ENCODE data around the gene HOXB2.

HOXB2 gene

GRCh38 chr17:48532261-48532660 lies 12.6 kb downstream of the HOXB2 start:
- Histone ChIP-seq H3K9ac (no peak overlapping the region), H2AFZ (no peak overlapping the region), H3K4me3 (ENCODE audit: low read depth, low read length) (no peak overlapping the region), H3K9me3 (ENCODE audit: control insufficient read depth, low read length) (no peaks in the 10 kb centered on the region), H3K4me2 (ENCODE audit: low read length) (no peak overlapping the region), H3K79me2 (no peaks in the 10 kb centered on the region), H3K4me1 (no peaks in the 10 kb centered on the region), H3K36me3 (ENCODE audit: control insufficient read depth, insufficient read depth, low read length) (no peaks in the 10 kb centered on the region), H3K27ac (no peak overlapping the region), H3K27me3 (ENCODE audit: control insufficient read depth, insufficient read depth, low read length) (no peaks in the 10 kb centered on the region)
- no peak for TF ChIP-seq CTCF (IDR thresholded peaks at IDR 0.05)

- no peaks in the 10 kb centered on the region for H3K27me3 ChIP-seq (ENCODE audit: control insufficient read depth, insufficient read depth, low read length)
- no peak within 1 kb of the TSS for H3K4me2 ChIP-seq (ENCODE audit: low read length)
- TF ChIP-seq CTCF (IDR thresholded peaks at IDR 0.05), result no peak
- no peak within 1 kb of the TSS for H2AFZ ChIP-seq
- no peak within 1 kb of the TSS for H3K9ac ChIP-seq
- no peaks in the 10 kb centered on the region for H3K4me1 ChIP-seq
- H3K9me3 ChIP-seq (ENCODE audit: control insufficient read depth, low read length), result no peaks in the 10 kb centered on the region
- H3K36me3 ChIP-seq (ENCODE audit: control insufficient read depth, insufficient read depth, low read length), result no peaks in the 10 kb centered on the region
- H3K27ac ChIP-seq, result no peak within 1 kb of the TSS
- H3K79me2 ChIP-seq, result no peaks in the 10 kb centered on the region
- H3K4me3 ChIP-seq (ENCODE audit: low read depth, low read length), result no peak within 1 kb of the TSS
These were observed 14.0 kb downstream of the HOXB2 start, which contains the start of gene HOXB1 for GRCh38 chr17:48530887-48531272. HOXB1 (minus strand) TSS chr17:48531011; CDS start chr17:48530904, 107 bp downstream.

- Histone ChIP-seq H3K36me3 (ENCODE audit: control insufficient read depth, insufficient read depth, low read length) (no peaks in the 10 kb centered on the region), H3K9me3 (ENCODE audit: control insufficient read depth, low read length) (no peaks in the 10 kb centered on the region), H3K4me1 (no peaks in the 10 kb centered on the region), H3K4me2 (ENCODE audit: low read length) (no peak overlapping the region), H3K9ac (no peak overlapping the region), H3K27me3 (ENCODE audit: control insufficient read depth, insufficient read depth, low read length) (no peaks in the 10 kb centered on the region), H3K79me2 (no peaks in the 10 kb centered on the region), H2AFZ (no peak overlapping the region), H3K4me3 (ENCODE audit: low read depth, low read length) (no peak overlapping the region), H3K27ac (no peak overlapping the region)
- no peak for TF ChIP-seq CTCF (IDR thresholded peaks at IDR 0.05)
These were observed 14.6 kb downstream of the HOXB2 start for GRCh38 chr17:48530208-48530886.

GRCh38 chr17:48529683-48530009 lies 15.3 kb downstream of the HOXB2 start:
- Histone ChIP-seq H3K9ac (no peak overlapping the region), H3K9me3 (ENCODE audit: control insufficient read depth, low read length) (no peaks in the 10 kb centered on the region), H2AFZ (no peak overlapping the region), H3K4me2 (ENCODE audit: low read length) (no peak overlapping the region), H3K27ac (no peak overlapping the region), H3K36me3 (ENCODE audit: control insufficient read depth, insufficient read depth, low read length) (no peaks in the 10 kb centered on the region), H3K79me2 (no peaks in the 10 kb centered on the region), H3K4me3 (ENCODE audit: low read depth, low read length) (no peak overlapping the region), H3K4me1 (no peaks in the 10 kb centered on the region), H3K27me3 (ENCODE audit: control insufficient read depth, insufficient read depth, low read length) (no peaks in the 10 kb centered on the region)
- no peak for TF ChIP-seq CTCF (IDR thresholded peaks at IDR 0.05)

Measured in parathyroid adenoma (tissue), 2 donors.